Measurements from ENCODE around the gene VPS37D. TPM values are rescaled to one million over a fixed set of nuclear protein-coding genes. Genes with fewer than 3 reads are reported as not detected.

VPS37D gene
- total and polyA plus RNA-seq, 2 donors (not counting 1 experiment from before 2014, with no cell fraction given) = 0.10 to 0.71 TPM

DNA sequence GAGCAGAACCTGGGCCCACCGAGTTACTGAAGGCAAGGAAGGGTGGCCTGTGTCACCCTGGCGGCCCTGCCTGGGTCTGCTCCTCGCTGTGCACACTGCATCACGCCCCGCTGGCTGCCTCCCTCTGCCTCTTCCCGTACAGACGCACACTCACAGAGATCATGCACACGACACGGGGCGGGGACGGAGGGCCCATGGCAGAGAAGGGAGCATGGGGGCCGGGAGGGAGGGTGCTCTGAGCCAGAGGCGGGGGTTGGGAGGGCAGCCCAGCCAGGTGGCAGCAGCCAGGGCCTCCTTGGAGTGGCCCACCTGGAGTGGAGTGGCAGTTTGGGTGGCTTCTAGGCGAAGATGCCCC, 32.4 kb downstream of the VPS37D start:
- Mint-ChIP-seq H3K9me3 (ENCODE audit: insufficient read depth) (no peaks in the 10 kb centered on the region), H3K4me1 (peaks cover 14% of the 10 kb centered on the region), H3K27ac (no peak overlapping the region), H3K4me3 (no peak overlapping the region), H3K27me3 (peaks cover 7% of the 10 kb centered on the region)
- no peak for DNase-seq
- Histone ChIP-seq H3K79me2 (ENCODE audit: control insufficient read depth, insufficient read depth, low read length) (no peaks in the 10 kb centered on the region), H3K4me2 (replicated peaks; ENCODE audit: low read depth, low read length, poor library complexity, severe bottlenecking) (no peak overlapping the region), H4K20me1 (ENCODE audit: control insufficient read depth, insufficient read depth, low read length, poor library complexity, severe bottlenecking) (no peaks in the 10 kb centered on the region), H2AFZ (ENCODE audit: insufficient read depth, low read depth, low read length, poor library complexity, severe bottlenecking) (no peak overlapping the region), H3K27me3 (replicated peaks in 1 of 4; ENCODE audit: control extremely low read depth in 1 of 4, control insufficient read depth in 3 of 4, insufficient read depth in 4 of 4, low read length in 3 of 4) (peaks cover 0 to 10% (median 0%) of the 10 kb centered on the region in 4 experiments), H3K9me3 (ENCODE audit: control extremely low read depth in 1 of 3, control insufficient read depth in 2 of 3, insufficient read depth in 1 of 3, low read length in 2 of 3) (peaks cover 0 to 5% (median 0%) of the 10 kb centered on the region in 3 donors), H3K4me3 (ENCODE audit: control extremely low read depth in 1 of 5, extremely low read depth in 1 of 5, insufficient read depth in 1 of 5, low read depth in 2 of 5, low read length in 4 of 5) (no peak overlapping the region), H3K4me1 (ENCODE audit: control insufficient read depth in 2 of 2, insufficient read depth in 2 of 2, low read length in 2 of 2) (peaks cover 6 to 12% of the 10 kb centered on the region in 2 donors), H3K9ac (ENCODE audit: low read length) (no peak overlapping the region), H3K36me3 (replicated peaks in 1 of 2; ENCODE audit: control extremely low read depth in 1 of 2, control insufficient read depth in 1 of 2, extremely low read depth in 1 of 2, insufficient read depth in 2 of 2, low read length in 1 of 2) (peaks cover 0 to 33% of the 10 kb centered on the region in 2 experiments), H3K27ac (ENCODE audit: low read length in 2 of 2) (no peak overlapping the region)
- CTCF ChIA-PET = interaction anchor here (1.0 kb wide), 1 partner anchor 11 kb away, joined by 3 read pairs; no protein-coding TSS in a partner anchor
- intact Hi-C loops (cut with micrococcal nuclease) = no loop called here
- no peak for ATAC-seq (ENCODE audit: low read depth)
- no peak for TF ChIP-seq EZH2 (IDR thresholded peaks at IDR 0.05; ENCODE audit: borderline replicate concordance, insufficient read depth, low read depth, low read length, poor library complexity, severe bottlenecking)
- TF ChIP-seq, protein P1, sequence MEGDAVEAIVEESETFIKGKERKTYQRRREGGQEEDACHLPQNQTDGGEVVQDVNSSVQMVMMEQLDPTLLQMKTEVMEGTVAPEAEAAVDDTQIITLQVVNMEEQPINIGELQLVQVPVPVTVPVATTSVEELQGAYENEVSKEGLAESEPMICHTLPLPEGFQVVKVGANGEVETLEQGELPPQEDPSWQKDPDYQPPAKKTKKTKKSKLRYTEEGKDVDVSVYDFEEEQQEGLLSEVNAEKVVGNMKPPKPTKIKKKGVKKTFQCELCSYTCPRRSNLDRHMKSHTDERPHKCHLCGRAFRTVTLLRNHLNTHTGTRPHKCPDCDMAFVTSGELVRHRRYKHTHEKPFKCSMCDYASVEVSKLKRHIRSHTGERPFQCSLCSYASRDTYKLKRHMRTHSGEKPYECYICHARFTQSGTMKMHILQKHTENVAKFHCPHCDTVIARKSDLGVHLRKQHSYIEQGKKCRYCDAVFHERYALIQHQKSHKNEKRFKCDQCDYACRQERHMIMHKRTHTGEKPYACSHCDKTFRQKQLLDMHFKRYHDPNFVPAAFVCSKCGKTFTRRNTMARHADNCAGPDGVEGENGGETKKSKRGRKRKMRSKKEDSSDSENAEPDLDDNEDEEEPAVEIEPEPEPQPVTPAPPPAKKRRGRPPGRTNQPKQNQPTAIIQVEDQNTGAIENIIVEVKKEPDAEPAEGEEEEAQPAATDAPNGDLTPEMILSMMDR (IDR thresholded peaks at IDR 0.05) = no peak
- WGBS (ENCODE audit: insufficient coverage) = 91% methylated on average over 14 of the region's 14 CpGs
- POLR2A ChIA-PET = no interaction called here

DNA sequence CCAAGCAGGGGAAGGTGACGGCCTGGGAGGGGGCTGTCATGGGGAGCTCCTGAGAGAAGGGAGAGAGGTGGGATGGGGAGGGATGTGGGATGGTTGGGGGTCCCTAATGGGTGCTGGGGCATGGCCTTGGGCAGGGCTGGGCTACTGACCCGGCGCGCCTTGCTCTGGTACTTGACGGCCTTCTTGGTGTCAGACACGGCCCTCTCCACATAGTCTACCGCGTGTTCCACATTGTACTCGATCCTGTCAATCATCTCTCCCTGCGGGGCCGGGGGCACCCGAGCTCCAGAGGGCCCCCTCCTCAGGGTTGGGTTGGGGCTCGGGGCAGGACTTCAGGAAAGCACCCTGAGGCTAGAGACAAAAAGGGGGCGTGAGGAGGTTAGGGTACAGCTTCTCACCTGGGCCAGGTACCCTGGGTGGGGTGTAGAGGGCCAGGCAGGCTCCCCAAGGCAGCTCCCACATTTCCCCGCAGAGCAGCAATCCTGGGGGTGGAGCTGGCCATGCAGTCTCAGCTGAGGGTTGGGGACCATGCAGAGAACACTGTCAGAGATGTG, 33.0 kb downstream of the VPS37D start:
- DNase-seq (no peak), ATAC-seq (ENCODE audit: low read depth) (no peak)
- no peaks in the 10 kb centered on the region for H3K79me2 ChIP-seq (ENCODE audit: control insufficient read depth, insufficient read depth, low read length)
- ChIA-PET POLR2A (interaction anchor here (1.2 kb wide), 1 partner anchor 17 kb away, joined by 4 read pairs; no protein-coding TSS in a partner anchor), CTCF (interaction anchor here (0.8 to 1.0 kb wide), 4 partner anchors 11 to 94 kb away, joined by 3 read pairs; no protein-coding TSS in a partner anchor)
- Mint-ChIP-seq H3K4me1 (peaks cover 14% of the 10 kb centered on the region), H3K4me3 (no peak overlapping the region), H3K27me3 (peaks cover 7% of the 10 kb centered on the region), H3K9me3 (ENCODE audit: insufficient read depth) (no peaks in the 10 kb centered on the region), H3K27ac (no peak overlapping the region)
- no peak overlapping the region for H3K4me3 ChIP-seq (ENCODE audit: control extremely low read depth in 1 of 5, extremely low read depth in 1 of 5, insufficient read depth in 1 of 5, low read depth in 2 of 5, low read length in 4 of 5)
- H3K4me2 ChIP-seq (replicated peaks; ENCODE audit: low read depth, low read length, poor library complexity, severe bottlenecking) = no peak overlapping the region
- no peak for TF ChIP-seq EZH2 (IDR thresholded peaks at IDR 0.05; ENCODE audit: borderline replicate concordance, insufficient read depth, low read depth, low read length, poor library complexity, severe bottlenecking)
- TF ChIP-seq, protein P1 (IDR thresholded peaks at IDR 0.05) = no peak
- H3K9ac ChIP-seq (ENCODE audit: low read length) = no peak overlapping the region
- no peaks in the 10 kb centered on the region for H4K20me1 ChIP-seq (ENCODE audit: control insufficient read depth, insufficient read depth, low read length, poor library complexity, severe bottlenecking)
- intact Hi-C loops (cut with micrococcal nuclease) = no loop called here
- 86% methylated on average over 9 of the region's 15 CpGs for WGBS (ENCODE audit: insufficient coverage)
- H2AFZ ChIP-seq (ENCODE audit: insufficient read depth, low read depth, low read length, poor library complexity, severe bottlenecking) = no peak overlapping the region
- H3K27ac ChIP-seq (ENCODE audit: low read length in 2 of 2) = no peak overlapping the region
- H3K4me1 ChIP-seq (ENCODE audit: control insufficient read depth in 2 of 2, insufficient read depth in 2 of 2, low read length in 2 of 2) = peaks cover 6 to 12% of the 10 kb centered on the region in 2 donors
- peaks cover 0 to 10% (median 0%) of the 10 kb centered on the region in 4 experiments for H3K27me3 ChIP-seq (replicated peaks in 1 of 4; ENCODE audit: control extremely low read depth in 1 of 4, control insufficient read depth in 3 of 4, insufficient read depth in 4 of 4, low read length in 3 of 4)
- peaks cover 0 to 30% of the 10 kb centered on the region in 2 experiments for H3K36me3 ChIP-seq (replicated peaks in 1 of 2; ENCODE audit: control extremely low read depth in 1 of 2, control insufficient read depth in 1 of 2, extremely low read depth in 1 of 2, insufficient read depth in 2 of 2, low read length in 1 of 2)
- peaks cover 0 to 5% (median 0%) of the 10 kb centered on the region in 3 donors for H3K9me3 ChIP-seq (ENCODE audit: control extremely low read depth in 1 of 3, control insufficient read depth in 2 of 3, insufficient read depth in 1 of 3, low read length in 2 of 3)
